Caco-2 (cell line): ENCODE data around the gene ABL1. TPM values are rescaled to one million over a fixed set of nuclear protein-coding genes. Genes with fewer than 3 reads are reported as not detected.

Source experiments
- BruUV-seq: library from RNA; stranded (reverse); fragments of 400-500 nt; replicated peaks from 2 replicates; lab custom pipeline; 2021; lab: Mats Ljungman, UMichigan
- CTCF ChIA-PET: fragments of 300-600 bp; sonication (Branson Sonifier 250); formaldehyde crosslinking; loops from one replicate; lab custom pipeline; 2022; ENCODE audit warnings: antibody characterized with exemption; lab: Charles Lee
- POLR2A ChIA-PET: fragments of 300-600 bp; sonication (Branson Sonifier 250); formaldehyde crosslinking; loops from one replicate; lab custom pipeline; 2022; ENCODE audit warnings: antibody characterized with exemption; lab: Charles Lee
- DNase-seq, 2 experiments: peaks; one replicate each; pipeline versions ENCODE4 v3.0.0 to v3.0.0-alpha.2; 2020 to 2022
- H3K27me3 ChIP-seq: replicated peaks from 2 replicates; pipeline ENCODE4 v1.6.0; 2011; ENCODE audit warnings: low read length; ENCODE audit not compliant: control insufficient read depth, insufficient read depth
- H3K36me3 ChIP-seq: 2 replicates; pipeline ENCODE4 v1.5.1; 2011; ENCODE audit warnings: low read length; ENCODE audit not compliant: control insufficient read depth, insufficient read depth
- H3K4me1 ChIP-seq: fragments of 250-450 bp; sonication (Bioruptor Pico); 2 replicates; pipeline ENCODE4 v1.5.1; 2020; ENCODE audit warnings: mild to moderate bottlenecking
- H3K4me3 ChIP-seq: 2 replicates; pipeline ENCODE4 v1.5.1; 2011; ENCODE audit warnings: low read depth, mild to moderate bottlenecking, control low read depth, low read length
- H3K9me3 ChIP-seq: fragments of 250-450 bp; sonication (Bioruptor Pico); 2 replicates; pipeline ENCODE4 v1.5.1; 2020; ENCODE audit warnings: mild to moderate bottlenecking, moderate library complexity
- H3K27ac Mint-ChIP-seq: one replicate; pipeline ENCODE4 v1.8.0; 2022; ENCODE audit warnings: mixed read lengths; ENCODE audit not compliant: unreplicated experiment
- H3K27me3 Mint-ChIP-seq: one replicate; pipeline ENCODE4 v1.8.0; 2022; ENCODE audit warnings: mixed read lengths; ENCODE audit not compliant: insufficient read depth, unreplicated experiment
- H3K36me3 Mint-ChIP-seq: one replicate; pipeline ENCODE4 v1.8.0; 2022; ENCODE audit warnings: mild to moderate bottlenecking, mixed read lengths; ENCODE audit not compliant: insufficient read depth, unreplicated experiment
- H3K4me1 Mint-ChIP-seq: one replicate; pipeline ENCODE4 v1.8.0; 2022; ENCODE audit warnings: low read depth, mixed read lengths; ENCODE audit not compliant: unreplicated experiment
- H3K4me3 Mint-ChIP-seq: one replicate; pipeline ENCODE4 v1.8.0; 2022; ENCODE audit warnings: mild to moderate bottlenecking, moderate library complexity, mixed read lengths; ENCODE audit not compliant: unreplicated experiment
- H3K9me3 Mint-ChIP-seq: one replicate; pipeline ENCODE4 v1.8.0; 2022; ENCODE audit warnings: mixed read lengths; ENCODE audit not compliant: unreplicated experiment
- intact Hi-C: fragments of 100-400 bp; cut with micrococcal nuclease; formaldehyde crosslinking; loops from one replicate; pipeline ENCODE4 v1.10.0; 2022; ENCODE audit not compliant: unreplicated experiment
- total RNA-seq: library from RNA; stranded (reverse); gene quantifications from 2 replicates; pipeline ENCODE4 v1.2.3, GENCODE V29; 2022
- TF ChIP-seq, protein P1 (sequence below), 2 experiments: fragments of 200-600 bp in 1 of 2; IDR thresholded peaks; 1 replicate in 1 of 2; 2 replicates in 1 of 2; pipeline versions ENCODE4 v1.5.1 to v1.8.0; 2011 to 2022; ENCODE audit warnings: antibody characterized with exemption in 1 of 2, control low read depth in 1 of 2, inconsistent platforms in 1 of 2, low read depth in 1 of 2, low read length in 1 of 2, mild to moderate bottlenecking in 1 of 2, moderate library complexity in 1 of 2; ENCODE audit not compliant: insufficient read depth in 1 of 2, severe bottlenecking in 1 of 2, unreplicated experiment in 1 of 2

Gene ABL1
- total RNA-seq, 1 experiment from 2014 or later, result 55.2 TPM

- Mint-ChIP-seq H3K27me3 (no peaks in the 10 kb centered on the region), H3K4me3 (no peak overlapping the region), H3K4me1 (no peaks in the 10 kb centered on the region), H3K9me3 (peaks cover 19% of the 10 kb centered on the region), H3K27ac (no peak overlapping the region), H3K36me3 (peaks cover 5% of the 10 kb centered on the region)
- CTCF ChIA-PET, result no interaction called here
- H3K4me1 ChIP-seq, result no peaks in the 10 kb centered on the region; the same call in 1 of the 2 replicates
- intact Hi-C loops, result no loop called here
- peaks cover 10% of the 10 kb centered on the region; the same call in 1 of the 2 replicates for H3K9me3 ChIP-seq
- H3K27me3 ChIP-seq, result no peaks in the 10 kb centered on the region
- H3K4me3 ChIP-seq, result no peak overlapping the region
- POLR2A ChIA-PET, result no interaction called here
- BruUV-seq, result no TSS peak
- TF ChIP-seq, protein P1, sequence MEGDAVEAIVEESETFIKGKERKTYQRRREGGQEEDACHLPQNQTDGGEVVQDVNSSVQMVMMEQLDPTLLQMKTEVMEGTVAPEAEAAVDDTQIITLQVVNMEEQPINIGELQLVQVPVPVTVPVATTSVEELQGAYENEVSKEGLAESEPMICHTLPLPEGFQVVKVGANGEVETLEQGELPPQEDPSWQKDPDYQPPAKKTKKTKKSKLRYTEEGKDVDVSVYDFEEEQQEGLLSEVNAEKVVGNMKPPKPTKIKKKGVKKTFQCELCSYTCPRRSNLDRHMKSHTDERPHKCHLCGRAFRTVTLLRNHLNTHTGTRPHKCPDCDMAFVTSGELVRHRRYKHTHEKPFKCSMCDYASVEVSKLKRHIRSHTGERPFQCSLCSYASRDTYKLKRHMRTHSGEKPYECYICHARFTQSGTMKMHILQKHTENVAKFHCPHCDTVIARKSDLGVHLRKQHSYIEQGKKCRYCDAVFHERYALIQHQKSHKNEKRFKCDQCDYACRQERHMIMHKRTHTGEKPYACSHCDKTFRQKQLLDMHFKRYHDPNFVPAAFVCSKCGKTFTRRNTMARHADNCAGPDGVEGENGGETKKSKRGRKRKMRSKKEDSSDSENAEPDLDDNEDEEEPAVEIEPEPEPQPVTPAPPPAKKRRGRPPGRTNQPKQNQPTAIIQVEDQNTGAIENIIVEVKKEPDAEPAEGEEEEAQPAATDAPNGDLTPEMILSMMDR (IDR thresholded peaks at IDR 0.05; ENCODE audit: insufficient read depth in 1 of 2, low read depth in 1 of 2, low read length in 1 of 2, severe bottlenecking in 1 of 2, unreplicated experiment in 1 of 2), result no peak
- no peak for DNase-seq
- no peaks in the 10 kb centered on the region for H3K36me3 ChIP-seq
Measured at GRCh38 chr9:130786526-130786925, 48.5 kb upstream of the ABL1 start.

- POLR2A ChIA-PET, result no interaction called here
Measured at GRCh38 chr9:130789747-130790672, 45.0 kb upstream of the ABL1 start.

GRCh38 chr9:130791303-130791894 lies 43.7 kb upstream of the ABL1 start:
- ChIA-PET CTCF (no interaction called here), POLR2A (no interaction called here)
- no peak overlapping the region for H3K27ac Mint-ChIP-seq
- Histone ChIP-seq H3K4me3 (no peak overlapping the region), H3K27me3 (no peaks in the 10 kb centered on the region), H3K36me3 (no peaks in the 10 kb centered on the region), H3K4me1 (no peaks in the 10 kb centered on the region), H3K9me3 (peaks cover 10% of the 10 kb centered on the region; the same call in 1 of the 2 replicates)
- intact Hi-C loops, result no loop called here
- TF ChIP-seq, protein P1 (IDR thresholded peaks at IDR 0.05; ENCODE audit: insufficient read depth in 1 of 2, low read depth in 1 of 2, low read length in 1 of 2, severe bottlenecking in 1 of 2, unreplicated experiment in 1 of 2), result no peak
- DNase-seq, result no peak
- no peaks in the 10 kb centered on the region for H3K4me1 Mint-ChIP-seq
- no peak overlapping the region for H3K4me3 Mint-ChIP-seq
- no peaks in the 10 kb centered on the region for H3K27me3 Mint-ChIP-seq
- BruUV-seq, result no TSS peak
- H3K9me3 Mint-ChIP-seq, result peaks cover 19% of the 10 kb centered on the region
- peaks cover 5% of the 10 kb centered on the region for H3K36me3 Mint-ChIP-seq

More at GRCh38 chr9:130789747-130790672, 45.0 kb upstream of the ABL1 start:
- peaks cover 10% of the 10 kb centered on the region; the same call in 1 of the 2 replicates for H3K9me3 ChIP-seq
- H3K4me3 ChIP-seq, result no peak overlapping the region
- Mint-ChIP-seq H3K9me3 (peaks cover 19% of the 10 kb centered on the region), H3K4me3 (no peak overlapping the region), H3K27ac (no peak overlapping the region), H3K4me1 (no peaks in the 10 kb centered on the region), H3K27me3 (no peaks in the 10 kb centered on the region), H3K36me3 (peaks cover 5% of the 10 kb centered on the region)
- intact Hi-C loops, result no loop called here
- H3K36me3 ChIP-seq, result no peaks in the 10 kb centered on the region
- CTCF ChIA-PET, result no interaction called here
- no peaks in the 10 kb centered on the region for H3K4me1 ChIP-seq
- no peak for DNase-seq
- no TSS peak for BruUV-seq
- TF ChIP-seq, protein P1 (IDR thresholded peaks at IDR 0.05; ENCODE audit: insufficient read depth in 1 of 2, low read depth in 1 of 2, low read length in 1 of 2, severe bottlenecking in 1 of 2, unreplicated experiment in 1 of 2), result no peak
- H3K27me3 ChIP-seq, result no peaks in the 10 kb centered on the region
